GM18907 (cell line): ENCODE results near the gene SH3PXD2B.
"Not testable (repeated sequence)": the region's sequence is repeated elsewhere in the genome, so short reads cannot be mapped to it uniquely, and the experiment has no call there.

ENCODE experiments used
- ATAC-seq: cut with Tn5 transposase; IDR thresholded peaks from one replicate; pipeline ENCODE4 v1.9.1; 2021; ENCODE audit warnings: mild to moderate bottlenecking, moderate library complexity; ENCODE audit not compliant: unreplicated experiment

The SH3PXD2B gene

DNA sequence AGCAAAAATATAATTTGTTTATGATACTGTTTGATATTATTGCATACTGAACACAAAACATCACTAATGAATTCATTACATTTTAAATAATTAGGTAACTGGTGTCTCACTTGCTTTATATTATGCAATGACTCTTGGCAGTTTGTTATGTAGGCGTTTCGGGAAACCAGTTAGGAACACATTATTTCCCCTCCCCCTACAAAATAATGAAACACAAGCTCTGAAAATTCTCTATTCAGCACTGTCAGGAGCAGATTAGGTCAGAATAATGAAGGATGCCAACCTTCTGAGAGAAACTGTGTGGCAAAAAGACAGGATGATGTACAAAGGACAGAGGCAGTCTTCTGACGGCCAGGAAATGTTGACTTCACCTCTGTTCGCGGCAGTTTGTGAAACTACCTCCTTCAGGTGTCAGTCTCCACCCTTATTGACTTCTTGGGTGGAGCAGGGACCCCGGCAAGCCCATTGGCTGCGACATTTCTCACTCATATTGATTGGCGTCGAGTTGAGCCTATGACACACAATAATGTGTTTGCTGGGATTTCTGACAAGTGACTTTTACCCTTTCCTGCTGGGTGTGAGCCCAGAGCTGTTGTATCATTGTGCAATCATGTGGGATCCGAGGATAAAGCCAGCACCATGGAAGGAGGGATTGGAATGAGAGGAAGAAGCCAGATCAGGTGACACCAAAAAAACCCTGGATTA lies 33.9 kb downstream of the SH3PXD2B start:
- ATAC-seq: no peak

DNA sequence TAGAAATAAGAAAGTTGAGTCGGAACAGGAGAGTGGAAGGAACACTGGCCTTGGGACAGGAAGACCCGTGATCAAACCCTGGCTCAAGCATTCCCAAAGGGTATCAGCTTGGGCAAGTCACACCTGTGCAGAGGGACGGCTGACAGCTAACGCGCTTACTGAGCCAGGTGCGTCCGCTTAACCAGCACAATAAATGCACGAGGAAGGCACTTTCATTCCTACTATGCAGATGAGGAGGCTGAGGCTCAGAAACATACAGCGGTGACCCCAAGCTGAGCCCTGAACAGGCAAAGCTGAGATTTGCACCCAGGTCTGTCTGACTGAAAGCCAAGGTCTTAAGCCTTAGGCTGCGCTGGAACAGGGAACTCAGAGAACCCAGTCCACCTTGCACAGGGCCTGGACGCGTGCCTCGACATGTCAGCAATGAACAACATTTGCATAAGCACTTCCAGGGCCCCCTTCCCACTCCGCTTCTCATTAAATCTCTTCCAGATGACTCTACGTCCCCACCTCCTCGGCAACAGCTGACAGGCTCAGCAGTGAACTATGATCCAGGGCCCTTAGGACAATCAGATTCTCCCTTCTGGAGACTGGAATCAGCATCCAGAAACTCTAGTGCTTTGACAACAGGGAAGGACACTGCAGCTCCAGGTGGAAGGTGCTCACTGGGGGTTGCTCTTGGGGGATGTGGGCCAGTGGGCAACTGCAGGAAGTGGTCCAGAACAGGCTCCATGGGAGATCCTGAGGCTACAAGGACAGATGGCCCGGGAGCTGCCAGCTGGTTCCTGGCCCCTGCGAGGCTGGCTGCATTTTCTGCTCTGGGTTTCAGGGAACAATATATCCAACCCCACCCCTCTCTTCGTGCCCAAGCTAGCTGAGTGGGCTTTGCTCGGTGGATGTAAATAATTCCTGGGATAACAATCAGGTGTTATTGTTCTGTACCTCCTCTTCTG lies 35.2 kb downstream of the SH3PXD2B start:
- no peak for ATAC-seq

DNA sequence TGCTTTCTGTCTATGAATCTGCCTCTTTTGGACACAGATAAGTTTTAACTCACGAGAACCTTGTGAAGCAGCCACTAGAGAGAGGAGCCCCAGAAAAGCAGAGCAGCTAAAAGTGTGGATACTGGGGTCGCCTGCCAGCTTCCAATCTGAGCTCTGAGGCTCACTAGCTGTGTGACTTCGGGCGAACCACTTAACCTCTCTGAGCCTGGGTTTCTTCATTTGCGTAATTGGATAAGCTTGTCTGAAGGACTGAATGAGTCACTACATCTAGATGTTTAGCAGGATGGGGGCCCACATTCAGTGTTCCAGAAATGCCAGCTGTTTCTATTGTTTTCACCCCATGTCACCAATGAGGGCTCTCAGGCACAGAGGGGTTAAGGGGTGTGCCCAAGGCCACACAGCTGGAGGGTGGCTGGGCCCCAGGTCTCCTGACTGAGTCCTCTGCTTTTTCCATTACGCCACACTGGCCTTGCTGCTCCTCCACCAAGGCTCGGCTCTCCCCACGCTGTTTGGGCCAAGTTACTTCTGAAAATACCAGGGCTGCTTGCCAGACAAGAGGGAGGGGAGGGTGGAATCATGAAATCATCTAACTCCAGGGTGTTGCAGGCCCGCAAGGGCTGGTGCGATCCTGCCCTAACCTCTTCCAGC lies 36.2 kb downstream of the SH3PXD2B start:
- no peak for ATAC-seq

DNA sequence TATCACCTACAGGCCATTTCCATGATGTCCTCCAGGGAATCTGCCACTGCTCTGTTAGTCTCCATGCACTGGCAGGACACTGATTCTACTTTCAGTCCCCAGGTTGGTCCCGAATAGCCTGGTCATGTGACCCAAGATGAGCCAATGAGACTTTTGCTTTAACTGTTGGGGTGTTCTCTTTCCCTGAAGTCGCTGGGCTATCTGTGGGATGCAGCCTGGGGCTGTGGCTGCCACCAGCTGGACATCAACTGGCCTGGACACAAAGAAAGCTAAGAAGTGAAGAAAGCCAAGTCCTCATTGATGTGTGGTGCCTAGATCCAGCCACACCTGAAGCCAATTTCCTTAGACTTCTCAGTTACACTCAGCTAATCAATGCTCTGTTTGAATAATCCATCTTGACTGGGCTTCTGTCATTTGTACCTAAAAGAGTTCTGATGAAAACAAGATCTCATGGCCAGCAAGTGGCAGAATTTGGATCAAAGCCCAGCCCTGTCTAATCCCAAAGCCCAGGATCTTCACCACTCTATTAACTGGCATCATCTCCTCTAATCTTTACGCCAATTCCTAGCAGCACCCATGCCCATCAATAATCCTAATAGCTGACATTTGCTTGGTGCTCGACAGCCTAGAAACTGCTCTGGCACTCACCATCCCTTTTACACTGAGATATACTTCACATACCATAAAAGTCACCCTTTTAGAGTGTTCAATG lies 37.0 kb downstream of the SH3PXD2B start:
- no peak for ATAC-seq

DNA sequence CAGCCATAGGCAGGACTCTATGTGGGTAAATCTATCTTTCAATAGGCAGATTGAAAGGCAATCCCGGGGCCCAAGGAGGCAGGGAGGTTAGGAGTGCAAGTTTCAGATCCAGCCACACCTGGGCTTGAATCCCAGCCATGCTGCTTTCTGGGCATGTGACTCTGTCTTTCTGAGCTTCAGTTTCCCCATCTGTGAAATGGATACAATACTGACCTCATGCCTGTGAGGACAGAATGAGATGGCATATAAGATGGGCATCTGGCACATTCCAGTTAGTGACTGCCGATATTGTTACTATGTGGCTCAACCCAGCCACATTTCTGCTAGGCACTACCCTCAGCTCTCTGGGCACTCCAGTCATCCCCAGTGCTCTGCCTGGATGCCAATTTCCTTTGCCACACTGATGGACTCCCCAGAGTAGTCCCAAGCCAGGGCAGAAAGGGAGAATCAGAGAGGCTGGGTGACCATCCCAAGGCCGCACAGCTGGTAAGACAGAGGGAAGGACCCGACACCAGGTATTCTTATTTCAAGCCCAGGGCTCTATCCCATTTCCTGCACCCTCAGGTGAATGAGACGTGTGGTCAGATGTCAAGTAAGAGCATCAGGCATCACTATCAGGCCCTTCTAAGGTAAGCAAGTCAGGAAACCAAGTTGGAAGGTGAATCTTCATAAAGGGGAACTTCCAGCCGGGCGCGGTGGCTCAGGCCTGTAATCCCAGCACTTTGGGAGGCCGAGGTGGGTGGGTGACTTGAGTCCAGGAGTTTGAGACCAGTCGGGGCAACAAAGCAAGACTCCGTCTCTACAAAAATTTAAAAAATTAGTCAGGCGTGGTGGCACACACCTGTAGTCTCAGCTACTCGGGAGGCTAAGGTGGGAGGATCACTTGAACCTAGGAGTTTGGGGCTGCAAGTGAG lies 38.7 kb downstream of the SH3PXD2B start:
- no peak for ATAC-seq

DNA sequence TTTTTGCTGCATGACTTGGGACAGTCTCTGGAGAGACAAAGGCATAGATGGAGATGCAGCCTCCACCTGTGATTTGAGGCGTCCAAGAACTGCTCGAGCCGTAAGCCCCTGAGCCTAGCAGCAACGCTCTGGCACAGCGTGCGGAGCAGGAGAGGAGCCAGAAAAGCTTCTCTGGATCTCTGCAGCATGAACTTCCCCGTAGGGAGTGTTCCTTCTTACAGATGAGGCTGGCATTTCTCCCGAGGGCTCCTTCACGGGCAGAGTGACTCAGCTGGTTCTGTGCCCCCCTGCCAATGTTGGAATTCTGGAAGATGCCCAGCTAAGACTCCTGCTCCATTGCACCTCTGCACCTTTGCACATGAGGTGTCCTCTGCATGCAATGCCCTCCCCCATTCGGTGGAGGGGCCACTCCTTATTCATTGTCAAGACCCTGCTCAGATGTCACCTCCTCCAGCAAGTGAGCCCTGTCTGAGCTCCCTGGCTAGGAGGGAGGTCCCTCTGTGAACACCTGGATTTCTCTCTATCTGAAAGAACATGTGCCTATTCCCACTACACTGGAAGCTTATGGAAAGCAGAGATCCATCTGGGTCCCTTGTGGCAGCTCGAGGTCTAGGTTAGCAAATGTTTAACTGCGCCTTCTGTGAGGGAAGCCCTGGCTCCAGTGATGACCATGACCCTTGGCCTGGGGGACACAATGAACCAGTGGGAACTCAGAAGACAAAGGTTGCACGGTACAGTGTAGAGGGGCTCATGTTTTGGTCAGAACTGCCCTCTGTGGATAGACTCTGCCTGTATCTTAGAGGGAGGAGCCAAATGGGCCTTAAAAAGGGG lies 39.6 kb downstream of the SH3PXD2B start:
- ATAC-seq: no peak

DNA sequence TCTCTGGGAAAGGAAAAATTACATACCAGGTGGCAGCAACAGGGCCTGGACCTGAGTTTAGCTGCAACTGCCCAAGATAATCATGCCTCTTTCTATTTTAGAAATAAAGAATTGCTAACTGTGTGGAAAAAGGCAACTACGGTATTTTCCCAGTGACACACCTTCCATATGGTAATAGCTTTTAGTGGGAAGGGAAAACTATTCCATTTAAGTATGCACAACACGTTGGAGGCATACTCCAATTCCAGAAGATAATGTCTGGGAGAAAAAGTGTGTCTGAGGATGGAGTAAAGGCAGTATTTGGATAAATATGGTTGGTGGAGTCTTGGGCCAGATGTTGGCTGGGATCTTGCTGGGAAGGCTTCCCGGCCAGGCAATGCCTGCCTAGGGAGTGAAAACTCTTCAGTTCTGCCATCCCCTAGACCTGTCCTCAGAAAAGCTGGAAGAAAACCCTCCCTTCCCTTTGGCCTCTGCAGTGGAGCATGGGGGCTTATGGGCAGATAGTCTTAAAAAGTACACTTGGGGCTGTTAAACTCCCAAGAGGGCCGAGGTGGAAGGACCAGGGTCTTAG lies 40.6 kb downstream of the SH3PXD2B start:
- ATAC-seq: no peak

DNA sequence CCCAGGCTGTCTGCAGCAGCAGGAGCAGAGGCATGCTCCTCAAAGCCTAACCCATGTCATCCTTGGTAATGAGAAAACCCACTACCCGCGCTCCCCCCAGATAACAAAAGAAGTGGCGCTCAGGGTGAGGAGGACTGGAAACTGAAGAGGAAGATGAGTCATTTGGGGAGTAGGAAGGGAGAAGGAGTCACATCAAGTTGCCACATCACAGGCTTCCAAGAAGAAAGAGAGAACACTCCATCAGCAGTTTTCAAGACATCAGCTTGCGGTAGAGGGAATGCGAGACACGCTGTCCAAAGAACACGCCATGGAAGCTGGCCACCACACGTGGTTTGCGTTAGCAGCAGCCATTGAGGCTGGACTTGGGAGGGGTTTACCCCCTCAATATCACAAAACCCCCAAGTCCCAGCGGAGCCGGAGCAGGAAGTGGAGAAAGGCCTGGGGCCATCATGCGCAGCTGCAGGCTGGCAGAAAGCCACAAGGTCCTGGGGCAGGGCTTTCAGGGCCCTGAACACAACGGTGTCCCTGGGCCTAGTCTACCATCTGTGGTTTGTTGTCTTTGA lies 41.5 kb downstream of the SH3PXD2B start:
- ATAC-seq: no peak

DNA sequence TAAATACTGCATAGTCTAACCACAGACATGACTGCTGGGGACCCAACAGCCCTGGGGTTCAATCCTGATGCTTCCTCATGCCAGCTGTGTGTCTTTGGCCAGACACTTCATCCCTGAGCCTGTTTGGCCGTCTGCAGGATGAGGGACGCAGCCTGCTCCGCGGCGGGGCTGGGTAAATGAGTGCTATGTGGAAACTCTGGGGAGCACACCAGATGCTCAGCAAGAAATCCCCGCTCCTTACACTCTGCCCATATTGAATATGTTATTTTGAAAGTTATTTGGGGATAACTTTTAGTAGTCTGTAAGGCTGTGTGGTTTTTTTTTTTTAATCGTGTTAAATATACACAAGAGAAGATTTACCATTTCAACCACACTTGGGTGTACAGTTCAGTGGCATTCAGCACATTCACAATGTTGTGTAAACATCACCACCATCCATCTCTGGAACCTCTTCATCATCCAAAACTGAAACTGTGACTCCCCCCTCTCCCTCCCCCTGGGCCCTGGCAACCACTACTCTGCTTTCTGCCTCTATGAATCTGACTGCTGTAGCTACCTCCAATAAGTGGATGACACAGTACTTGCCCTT lies 42.7 kb downstream of the SH3PXD2B start:
- no peak for ATAC-seq

DNA sequence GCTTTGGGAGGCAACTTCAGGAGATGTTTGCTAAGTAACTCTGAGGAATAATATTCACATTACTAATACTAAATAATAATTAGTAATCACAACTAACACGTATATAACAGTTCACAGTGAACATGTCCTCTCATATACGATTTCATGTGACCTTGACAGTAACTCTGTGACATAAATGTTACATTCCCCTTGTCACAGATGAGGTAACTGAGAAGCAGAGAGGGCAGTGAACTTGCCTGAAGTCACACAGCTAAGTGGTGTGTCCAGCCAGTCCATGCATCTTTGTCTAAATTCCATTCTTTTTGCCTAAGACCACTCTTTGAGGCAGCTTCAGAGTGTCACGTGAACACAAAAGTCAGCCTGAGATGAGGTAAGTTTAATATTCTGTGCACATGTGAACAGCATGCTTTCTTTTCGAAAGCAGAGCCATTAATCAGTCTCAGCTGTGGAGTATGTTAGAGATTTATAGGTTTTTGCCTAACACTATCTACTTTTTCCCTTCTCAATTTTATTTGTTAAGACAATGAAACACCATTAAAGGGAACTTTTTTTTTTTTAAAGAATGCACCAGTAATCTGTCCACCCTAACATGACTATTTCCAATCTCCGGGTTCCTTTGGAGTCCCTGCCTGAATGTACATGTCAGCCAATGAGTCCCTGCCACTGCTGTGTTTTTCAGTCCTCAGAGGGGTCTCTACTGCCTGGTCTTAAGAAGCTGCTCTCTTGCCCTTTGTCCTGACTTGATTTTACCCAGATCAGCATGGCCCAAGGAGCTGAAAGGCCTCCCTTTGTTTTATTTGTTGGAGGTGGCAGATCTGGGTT lies 43.5 kb downstream of the SH3PXD2B start:
- no peak for ATAC-seq

DNA sequence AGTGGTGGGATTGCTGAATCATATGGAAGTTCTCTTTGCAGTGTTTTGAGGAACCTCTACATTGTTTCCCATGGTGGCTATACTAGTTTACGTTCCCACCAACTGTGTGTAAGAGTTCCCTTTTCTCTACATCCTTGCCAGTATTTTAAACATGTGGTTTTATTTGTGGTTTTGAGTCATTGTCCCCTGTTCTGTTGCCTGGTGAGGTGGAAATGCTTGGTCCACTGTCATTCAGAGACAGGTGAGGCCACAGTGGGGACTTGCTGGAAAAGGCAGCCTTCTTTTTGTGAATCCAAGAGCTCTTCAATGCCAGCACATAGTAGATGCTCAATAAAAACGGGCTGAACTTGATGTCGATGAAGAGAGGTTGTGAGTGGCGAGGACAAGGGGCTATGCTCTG lies 44.2 kb downstream of the SH3PXD2B start:
- ATAC-seq: no peak

DNA sequence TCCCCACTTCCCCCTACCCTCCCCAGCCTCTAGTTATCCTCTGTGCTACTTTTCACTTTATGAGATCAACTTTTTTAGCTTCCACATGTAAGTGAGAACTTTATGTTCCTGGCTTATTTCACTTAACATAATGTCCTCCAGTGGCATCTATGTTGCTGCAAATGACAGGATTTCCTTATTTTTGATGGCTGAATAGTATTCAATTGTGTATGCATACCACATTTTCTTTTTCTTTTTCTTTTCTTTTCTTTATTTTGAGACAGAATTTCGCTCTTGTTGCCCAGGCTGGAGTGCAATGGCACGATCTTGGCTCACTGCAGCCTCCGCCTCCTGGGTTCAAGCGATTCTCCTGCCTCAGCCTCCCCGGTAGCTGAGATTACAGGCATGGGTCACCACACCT lies 44.8 kb downstream of the SH3PXD2B start:
- not testable (repeated sequence) for ATAC-seq

DNA sequence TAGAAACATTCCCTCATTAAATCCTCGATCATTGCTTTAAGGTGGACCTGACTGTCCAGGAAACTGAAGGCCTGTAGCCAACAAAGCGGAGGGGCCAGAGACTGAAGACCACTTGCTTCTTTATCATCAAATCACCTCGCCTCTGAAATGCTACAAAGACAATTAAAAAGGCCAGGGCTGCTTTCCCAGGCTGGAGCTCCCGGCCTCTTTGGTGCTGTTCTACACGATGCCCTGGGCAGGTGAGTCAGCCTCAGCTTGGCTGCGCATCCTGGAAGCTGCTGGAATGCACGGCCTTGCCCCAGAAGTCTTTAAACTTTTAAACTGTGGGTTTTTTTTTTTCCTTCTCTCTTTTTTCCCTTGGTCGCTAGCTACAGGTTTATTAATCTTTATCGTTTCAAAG lies 46.5 kb downstream of the SH3PXD2B start:
- no peak for ATAC-seq

DNA sequence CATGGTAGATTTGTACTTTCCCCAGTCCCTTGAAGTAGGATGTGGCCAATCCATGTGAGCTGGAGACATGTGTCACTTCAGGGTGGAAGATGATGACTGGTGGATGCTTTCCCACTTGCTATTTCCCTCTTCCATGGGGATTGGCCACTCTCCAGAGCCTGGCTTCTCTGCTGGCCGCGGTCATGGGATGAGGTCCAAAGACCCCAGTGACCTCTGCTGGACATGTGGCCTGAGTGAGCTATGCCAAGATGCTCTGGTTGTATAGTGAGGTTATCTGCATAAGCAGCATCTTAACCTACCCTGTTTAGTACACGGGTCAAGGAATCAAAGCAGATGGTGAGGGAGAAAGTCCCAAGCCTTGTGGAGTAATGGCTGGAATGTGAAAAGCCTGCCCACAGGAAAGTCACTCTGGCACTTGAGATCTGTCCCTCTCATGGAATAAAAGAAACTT lies 47.1 kb downstream of the SH3PXD2B start:
- ATAC-seq: no peak

DNA sequence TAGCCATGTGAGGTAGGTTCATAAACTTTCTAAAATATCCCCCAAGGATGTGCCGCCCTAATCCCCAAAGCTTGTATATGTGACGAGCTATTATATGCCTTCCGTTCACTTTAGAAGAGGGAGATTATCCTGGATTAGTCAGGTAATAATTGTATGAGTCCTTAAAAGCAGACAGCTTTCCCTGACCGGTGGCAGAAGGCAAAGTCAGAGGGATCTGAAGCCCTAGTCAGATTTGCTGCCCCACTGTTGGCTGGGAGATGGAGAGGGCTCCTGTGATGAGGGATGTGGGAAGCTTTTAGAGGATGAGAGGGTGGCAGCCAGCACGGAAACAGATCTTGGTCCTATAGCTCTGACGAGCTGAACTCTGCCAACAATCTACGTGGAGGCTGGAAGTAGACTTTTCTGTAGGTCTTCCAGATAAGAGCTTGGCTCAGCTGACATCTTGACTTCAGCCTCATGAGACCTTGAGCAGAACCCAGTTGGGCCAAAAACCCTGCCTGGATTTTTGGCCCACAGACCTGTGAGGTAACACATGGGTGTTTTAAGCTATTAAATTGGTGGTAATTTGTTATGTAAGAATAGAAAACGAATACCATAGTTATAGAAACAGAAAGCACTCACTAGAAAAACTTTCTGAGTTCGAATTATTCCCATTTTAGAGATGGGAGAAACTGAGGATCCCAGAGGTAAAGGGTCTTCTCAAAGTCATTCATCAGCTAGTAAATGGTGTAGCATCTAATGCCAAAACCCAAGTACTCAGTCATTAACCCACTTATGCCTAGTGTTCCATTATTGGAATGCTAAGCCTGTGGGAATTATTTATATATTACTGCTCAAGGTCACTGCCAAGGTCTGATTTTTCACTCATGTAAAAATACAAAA lies 48.9 kb downstream of the SH3PXD2B start:
- no peak for ATAC-seq

DNA sequence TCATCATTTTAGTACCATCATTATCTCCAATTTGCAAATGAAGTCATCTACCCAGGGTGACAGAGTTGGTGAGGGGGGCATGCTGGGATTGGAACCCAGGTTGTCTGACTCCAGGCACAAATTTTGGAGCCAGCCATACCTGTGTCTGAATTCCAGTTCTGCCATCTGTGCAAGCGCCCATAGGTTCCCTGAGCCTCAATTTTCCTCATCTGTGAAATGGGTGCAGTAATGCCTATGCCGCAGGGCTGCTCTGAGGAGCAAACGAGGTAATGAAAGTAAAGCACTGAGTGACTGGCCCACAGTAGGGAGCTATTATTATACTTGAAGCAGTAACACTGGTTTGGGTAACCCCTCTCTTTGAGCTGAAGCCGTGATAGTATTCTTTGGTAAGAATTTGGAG lies 49.6 kb downstream of the SH3PXD2B start:
- ATAC-seq: no peak
